ENCODE results near the gene RNU1-3. TPM values are rescaled to one million over a fixed set of nuclear protein-coding genes. Genes with fewer than 3 reads are reported as not detected.
"Not testable (repeated sequence)": the region's sequence is repeated elsewhere in the genome, so short reads cannot be mapped to it uniquely, and the experiment has no call there.

The RNU1-3 gene
- total RNA-seq, 2 experiments from 2014 or later: under 0.01 to 1,968 TPM

- H3K27ac ChIP-seq (ENCODE audit: low read depth, low read length, poor library complexity, severe bottlenecking); BruUV-seq (replicated peaks); H3K4me3 ChIP-seq (ENCODE audit: low read depth, low read length, poor library complexity, severe bottlenecking); DNase-seq (ENCODE audit: low spot score); H3K79me2 ChIP-seq (ENCODE audit: insufficient read depth, low read depth, low read length); H3K9me2 ChIP-seq (ENCODE audit: insufficient read depth, low read length); intact Hi-C loops (cut with micrococcal nuclease; ENCODE audit: unreplicated experiment); H3K4me1 ChIP-seq (ENCODE audit: insufficient read depth, low read length, poor library complexity, severe bottlenecking); H3K9me3 ChIP-seq (ENCODE audit: low read length); CTCF ChIA-PET (ENCODE audit: unreplicated experiment); H3K36me3 ChIP-seq (ENCODE audit: insufficient read depth, low read length); H2AFZ ChIP-seq (ENCODE audit: low read length); H4K20me1 ChIP-seq (ENCODE audit: insufficient read depth, low read length); H3K4me2 ChIP-seq (ENCODE audit: low read length): not testable (repeated sequence)
- POLR2A ChIA-PET: interaction anchor here (0.5 to 0.6 kb wide), 2 partner anchors 334 to 1497 kb away, joined by 3 to 5 read pairs; no protein-coding TSS in a partner anchor
Measured at GRCh38 chr1:16690971-16691682, 24.4 kb upstream of the RNU1-3 start.

- intact Hi-C loops (cut with micrococcal nuclease; ENCODE audit: unreplicated experiment); H2AFZ ChIP-seq (ENCODE audit: low read length); H3K4me3 ChIP-seq (ENCODE audit: low read depth, low read length, poor library complexity, severe bottlenecking); H3K27ac ChIP-seq (ENCODE audit: low read depth, low read length, poor library complexity, severe bottlenecking); H3K4me1 ChIP-seq (ENCODE audit: insufficient read depth, low read length, poor library complexity, severe bottlenecking); H3K9me2 ChIP-seq (ENCODE audit: insufficient read depth, low read length); H4K20me1 ChIP-seq (ENCODE audit: insufficient read depth, low read length); BruUV-seq (replicated peaks); DNase-seq (ENCODE audit: low spot score); H3K4me2 ChIP-seq (ENCODE audit: low read length); H3K36me3 ChIP-seq (ENCODE audit: insufficient read depth, low read length); H3K79me2 ChIP-seq (ENCODE audit: insufficient read depth, low read depth, low read length); H3K9me3 ChIP-seq (ENCODE audit: low read length): not testable (repeated sequence)
- POLR2A ChIA-PET: interaction anchor here (0.6 to 1.0 kb wide), 5 partner anchors 10 to 411 kb away, joined by 3 to 4 read pairs (median 3); no protein-coding TSS in a partner anchor
- CTCF ChIA-PET (ENCODE audit: unreplicated experiment): interaction anchor here (0.5 kb wide), 1 partner anchor 11 kb away, joined by 3 read pairs; no protein-coding TSS in a partner anchor
Measured at GRCh38 chr1:16687132-16687800, 20.5 kb upstream of the RNU1-3 start.

DNA sequence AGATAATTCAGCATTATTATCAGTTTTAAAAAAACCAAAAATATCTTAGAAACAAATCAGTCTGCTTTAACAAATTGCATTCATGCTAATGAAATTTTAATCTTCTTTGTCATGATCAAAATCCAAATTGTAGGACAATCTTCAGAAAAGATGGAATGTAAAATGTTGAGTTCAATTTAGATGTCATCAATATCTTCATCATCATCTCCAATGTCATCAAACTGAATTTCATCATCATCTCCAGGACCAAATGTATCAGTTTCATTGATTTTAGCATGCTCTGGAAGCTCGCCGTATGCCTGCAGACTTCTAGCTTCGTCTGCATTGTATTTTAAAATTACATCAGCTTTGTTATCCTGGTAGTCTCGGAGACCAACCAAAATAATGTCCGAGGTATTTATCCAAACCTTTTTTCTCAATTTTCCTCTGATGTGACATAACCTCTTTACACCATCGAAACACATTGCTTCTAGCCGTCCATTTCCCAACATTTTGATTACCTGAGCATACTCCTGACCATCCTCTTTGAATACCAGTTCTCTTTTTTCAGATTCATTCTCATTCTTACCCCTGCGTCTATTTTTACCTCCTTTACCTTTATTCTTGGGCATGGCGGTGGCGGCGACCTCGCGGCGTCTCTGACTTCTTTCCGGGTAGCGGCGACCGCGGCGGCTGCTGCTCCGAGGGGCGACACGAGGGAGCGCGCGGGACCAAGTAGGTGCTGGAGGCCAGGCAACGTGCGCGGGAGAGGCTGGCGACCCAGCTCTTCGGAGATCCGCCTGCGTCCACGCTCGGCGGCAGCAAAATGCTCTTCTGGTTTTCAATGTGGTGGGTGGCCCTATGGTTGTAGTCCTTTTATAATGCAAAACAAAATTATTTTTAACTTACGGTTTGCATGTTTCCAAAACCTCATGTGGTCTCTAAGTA is 19.0 kb upstream of the RNU1-3 start:
- H3K9me2 ChIP-seq (ENCODE audit: insufficient read depth, low read length); H3K9me3 ChIP-seq (ENCODE audit: low read length); BruUV-seq (replicated peaks); CTCF ChIA-PET (ENCODE audit: unreplicated experiment); intact Hi-C loops (cut with micrococcal nuclease; ENCODE audit: unreplicated experiment); H2AFZ ChIP-seq (ENCODE audit: low read length); H3K36me3 ChIP-seq (ENCODE audit: insufficient read depth, low read length); H4K20me1 ChIP-seq (ENCODE audit: insufficient read depth, low read length); H3K79me2 ChIP-seq (ENCODE audit: insufficient read depth, low read depth, low read length); H3K4me1 ChIP-seq (ENCODE audit: insufficient read depth, low read length, poor library complexity, severe bottlenecking): not testable (repeated sequence)
- Histone ChIP-seq H3K4me2 (ENCODE audit: low read length) (peak overlapping the region; percentile 41), H3K27ac (ENCODE audit: low read depth, low read length, poor library complexity, severe bottlenecking) (peak overlapping the region; percentile 29), H3K4me3 (ENCODE audit: low read depth, low read length, poor library complexity, severe bottlenecking) (peak overlapping the region; percentile 60)
- POLR2A ChIA-PET: interaction anchor here (0.7 to 1.0 kb wide), 2 partner anchors 11 to 21 kb away, joined by 3 read pairs; no protein-coding TSS in a partner anchor
- DNase-seq (ENCODE audit: low spot score): peak; percentile 28

Measured in OCI-LY7 (cell line).